Left ventricle myocardium inferior (tissue), 1 donor: ENCODE measurements around the gene NUDT1. TPM values are rescaled to one million over a fixed set of nuclear protein-coding genes. Genes with fewer than 3 reads are reported as not detected.
A peak's percentile ranks its signal among the peaks of the same experiment; 100 is the strongest.

ENCODE experiments used
- DNase-seq: peaks from one replicate; pipeline ENCODE4 v3.0.0-alpha.2; 2020
- H3K27ac ChIP-seq: fragments of 200-600 bp; replicated peaks from 2 replicates; pipeline ENCODE4 v1.8.0; 2021
- H3K27me3 ChIP-seq: fragments of 200-600 bp; 2 replicates; pipeline ENCODE4 v1.8.0; 2021; ENCODE audit warnings: low read depth
- H3K36me3 ChIP-seq: fragments of 200-600 bp; 2 replicates; pipeline ENCODE4 v1.8.0; 2021
- H3K4me1 ChIP-seq: fragments of 200-600 bp; 2 replicates; pipeline ENCODE4 v1.8.0; 2021
- H3K4me3 ChIP-seq: fragments of 200-600 bp; 2 replicates; pipeline ENCODE4 v1.8.0; 2021; ENCODE audit warnings: mild to moderate bottlenecking, moderate library complexity
- H3K9me3 ChIP-seq: fragments of 200-600 bp; replicated peaks from 2 replicates; pipeline ENCODE4 v1.8.0; 2021
- CTCF ChIP-seq: fragments of 200-600 bp; IDR thresholded peaks from 2 replicates; pipeline ENCODE4 v1.8.0; 2021; ENCODE audit warnings: antibody characterized with exemption, mild to moderate bottlenecking, borderline replicate concordance
- intact Hi-C: fragments of 100-400 bp; cut with micrococcal nuclease; formaldehyde crosslinking; loops from one replicate; pipeline ENCODE4 v1.11.0; 2022
- total RNA-seq: library from RNA; stranded (reverse); fragmentation: NEBNext Ultra II Directional; extraction: Animal tissue kit (Norgen Biotek cat#: 25700); gene quantifications from one replicate; pipeline ENCODE4 v1.2.1, GENCODE V29; 2021
- donor health status: DM: no; HTN: yes; CAD: no; lungs with severe emphysema.

Gene NUDT1
- total RNA-seq, 1 donor from 2014 or later: 12.5 TPM

- Histone ChIP-seq H3K27ac (no peak overlapping the region), H3K4me3 (no peak overlapping the region), H3K4me1 (peaks cover 19% of the 10 kb centered on the region), H3K27me3 (no peaks in the 10 kb centered on the region), H3K9me3 (no peaks in the 10 kb centered on the region), H3K36me3 (peaks cover 86% of the 10 kb centered on the region)
- no peak for TF ChIP-seq CTCF
- no peak for DNase-seq
- intact Hi-C loops: no loop called here
Observed at GRCh38 chr7:2220506-2220905, 21.5 kb upstream of the NUDT1 start.

GRCh38 chr7:2220954-2221353 lies 21.1 kb upstream of the NUDT1 start:
- Histone ChIP-seq H3K9me3 (no peaks in the 10 kb centered on the region), H3K4me1 (peaks cover 17% of the 10 kb centered on the region), H3K27ac (no peak overlapping the region), H3K4me3 (no peak overlapping the region), H3K27me3 (no peaks in the 10 kb centered on the region), H3K36me3 (peaks cover 86% of the 10 kb centered on the region)
- DNase-seq: no peak
- TF ChIP-seq CTCF: no peak
- intact Hi-C loops: no loop called here

- H3K36me3 ChIP-seq: peaks cover 84% of the 10 kb centered on the region
- no peaks in the 10 kb centered on the region for H3K9me3 ChIP-seq
- TF ChIP-seq CTCF: no peak
- DNase-seq: no peak
- no peak overlapping the region for H3K27ac ChIP-seq
- no peak overlapping the region for H3K4me3 ChIP-seq
- intact Hi-C loops: no loop called here
- H3K4me1 ChIP-seq: peaks cover 15% of the 10 kb centered on the region
- H3K27me3 ChIP-seq: no peaks in the 10 kb centered on the region
Observed at GRCh38 chr7:2222516-2222915, 19.5 kb upstream of the NUDT1 start.

- Histone ChIP-seq H3K4me3 (no peak overlapping the region), H3K9me3 (no peaks in the 10 kb centered on the region), H3K27ac (no peak overlapping the region), H3K4me1 (peaks cover 15% of the 10 kb centered on the region), H3K36me3 (peaks cover 81% of the 10 kb centered on the region), H3K27me3 (no peaks in the 10 kb centered on the region)
- intact Hi-C loops: no loop called here
- no peak for DNase-seq
- TF ChIP-seq CTCF: no peak
Observed at GRCh38 chr7:2223321-2223720, 18.7 kb upstream of the NUDT1 start.

- Histone ChIP-seq H3K4me3 (no peak overlapping the region), H3K4me1 (peaks cover 15% of the 10 kb centered on the region), H3K27ac (peak overlapping the region; percentile 23), H3K27me3 (no peaks in the 10 kb centered on the region), H3K36me3 (peaks cover 81% of the 10 kb centered on the region), H3K9me3 (no peaks in the 10 kb centered on the region)
- TF ChIP-seq CTCF: no peak
- DNase-seq: no peak
- intact Hi-C loops: no loop called here
Observed at GRCh38 chr7:2224491-2224928, 17.5 kb upstream of the NUDT1 start.

- DNase-seq: peak; percentile 30
- intact Hi-C loops: no loop called here
- H3K27me3 ChIP-seq: no peaks in the 10 kb centered on the region
- no peak overlapping the region for H3K4me3 ChIP-seq
- H3K4me1 ChIP-seq: peaks cover 15% of the 10 kb centered on the region
- peak overlapping the region; percentile 23 for H3K27ac ChIP-seq
- peaks cover 84% of the 10 kb centered on the region for H3K36me3 ChIP-seq
- no peaks in the 10 kb centered on the region for H3K9me3 ChIP-seq
- TF ChIP-seq CTCF: no peak
Observed at GRCh38 chr7:2224934-2225333, 17.1 kb upstream of the NUDT1 start.
